Muscle layer of colon (tissue), 2 donors: ENCODE results near the gene STC2.

Experiments used
- H3K27ac ChIP-seq: one replicate; pipeline ENCODE4 v1.7.0; 2013; ENCODE audit warnings: low read depth, mild to moderate bottlenecking, low read length, moderate library complexity
- H3K27me3 ChIP-seq, 2 donors: one replicate each; pipeline ENCODE4 v1.7.0; 2013; ENCODE audit warnings: low read length in 2 of 2, mild to moderate bottlenecking in 2 of 2; ENCODE audit not compliant: insufficient read depth in 2 of 2, control insufficient read depth in 1 of 2
- H3K36me3 ChIP-seq: one replicate; pipeline ENCODE4 v1.7.0; 2013; ENCODE audit warnings: mild to moderate bottlenecking, low read length; ENCODE audit not compliant: insufficient read depth
- H3K4me1 ChIP-seq: one replicate; pipeline ENCODE4 v1.7.0; 2013; ENCODE audit warnings: mild to moderate bottlenecking, low read length; ENCODE audit not compliant: insufficient read depth
- H3K4me3 ChIP-seq, 2 donors: one replicate each; pipeline ENCODE4 v1.7.0; 2013; ENCODE audit warnings: low read length in 2 of 2, low read depth in 1 of 2, mild to moderate bottlenecking in 1 of 2, moderate library complexity in 1 of 2
- H3K9ac ChIP-seq: one replicate; pipeline ENCODE4 v1.7.0; 2013; ENCODE audit warnings: low read length
- H3K9me3 ChIP-seq: one replicate; pipeline ENCODE4 v1.7.0; 2013; ENCODE audit warnings: mild to moderate bottlenecking, low read length
- donor health status: abdominal sarcoma.
- donor health status: Adenocarcinoma of cecum.

Gene STC2

DNA sequence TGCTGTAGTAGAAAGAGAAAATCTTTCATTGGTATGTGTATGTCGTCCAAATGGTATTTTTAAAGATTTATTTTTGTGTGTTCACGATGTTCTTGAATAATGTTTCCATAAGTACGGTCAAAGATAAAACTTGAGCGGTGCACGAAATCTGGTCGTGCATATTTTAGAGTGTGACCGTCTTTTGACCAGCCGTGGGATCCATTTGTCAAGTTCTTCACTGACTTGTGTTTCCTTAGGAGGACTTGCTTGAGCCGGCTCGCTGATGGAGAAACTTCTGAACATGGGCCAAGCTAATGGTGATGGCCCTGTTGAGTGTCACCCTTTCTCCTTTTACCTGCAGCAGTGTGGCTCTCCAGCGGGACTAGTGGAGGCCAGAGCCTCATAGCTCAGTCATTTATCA, 11.1 kb upstream of the STC2 start:
- no peak overlapping the region for H3K27ac ChIP-seq
- H3K27me3 ChIP-seq: no peaks in the 10 kb centered on the region
- H3K9me3 ChIP-seq: no peaks in the 10 kb centered on the region
- H3K4me1 ChIP-seq: no peaks in the 10 kb centered on the region
- H3K9ac ChIP-seq: no peak overlapping the region
- no peak overlapping the region for H3K4me3 ChIP-seq
- no peaks in the 10 kb centered on the region for H3K36me3 ChIP-seq

- no peak overlapping the region for H3K9ac ChIP-seq
These were observed 10.3 kb upstream of the STC2 start for GRCh38 chr5:173338380-173339015.

DNA sequence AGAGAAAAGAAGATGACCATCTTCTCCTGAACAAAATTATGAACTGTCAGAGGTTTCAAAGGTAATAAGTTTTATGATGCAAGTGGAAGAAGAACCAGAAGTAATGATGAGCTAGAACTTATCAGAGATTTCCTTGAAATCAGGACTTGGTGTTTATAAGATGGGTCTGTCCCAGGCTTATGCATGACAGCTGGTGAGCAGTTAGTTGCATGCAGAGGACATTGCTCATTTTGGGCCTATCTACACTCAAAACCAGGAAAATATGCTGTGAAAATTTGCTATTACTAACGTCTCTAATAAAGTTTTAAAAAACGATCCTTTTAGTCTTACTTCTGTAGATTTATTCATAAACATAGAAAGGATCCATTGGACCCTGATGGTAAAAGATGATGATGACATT, 6.6 kb upstream of the STC2 start:
- H3K36me3 ChIP-seq: no peaks in the 10 kb centered on the region
- no peak overlapping the region for H3K9ac ChIP-seq
- no peaks in the 10 kb centered on the region for H3K4me1 ChIP-seq
- no peaks in the 10 kb centered on the region for H3K9me3 ChIP-seq
- no peak overlapping the region for H3K4me3 ChIP-seq
- peaks cover 0 to 16% of the 10 kb centered on the region in 2 donors for H3K27me3 ChIP-seq
- H3K27ac ChIP-seq: no peak overlapping the region

More at GRCh38 chr5:173338380-173339015, 10.3 kb upstream of the STC2 start:
- Histone ChIP-seq H3K27ac (no peak overlapping the region), H3K9me3 (no peaks in the 10 kb centered on the region), H3K4me1 (no peaks in the 10 kb centered on the region), H3K36me3 (no peaks in the 10 kb centered on the region), H3K27me3 (no peaks in the 10 kb centered on the region), H3K4me3 (no peak overlapping the region)

DNA sequence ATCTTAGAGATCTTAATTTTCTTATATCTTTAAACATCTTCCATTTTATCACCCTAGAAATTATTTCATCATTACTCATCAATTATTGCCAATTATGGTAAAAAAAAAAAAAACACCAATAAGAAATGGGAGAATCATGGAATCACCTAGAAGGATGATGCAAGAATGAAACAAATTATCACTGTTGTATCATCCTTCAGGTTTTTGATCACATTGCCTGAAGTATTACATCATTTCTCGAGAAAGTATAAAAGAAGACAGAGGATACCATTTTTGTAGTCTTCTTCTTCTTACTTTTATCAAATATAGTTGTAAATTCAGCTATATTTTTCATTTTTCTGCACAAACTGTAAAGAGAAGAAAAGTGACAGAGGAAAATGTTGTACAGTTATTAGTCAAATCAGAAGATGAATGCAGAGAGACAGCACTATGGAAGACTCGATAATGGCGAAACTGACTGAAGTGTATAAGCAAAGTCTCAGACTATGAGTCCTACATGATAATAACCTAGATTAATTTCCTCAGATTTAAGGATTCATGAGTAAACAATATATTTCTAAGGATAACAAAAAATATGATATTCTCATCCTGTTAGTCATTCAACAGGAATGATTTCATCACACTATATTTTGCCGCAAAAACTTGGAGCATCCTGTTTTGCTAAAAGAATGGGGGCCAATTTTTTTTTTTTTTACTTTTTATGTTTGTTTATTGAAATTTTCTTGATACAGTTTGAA, 5.9 kb upstream of the STC2 start:
- H3K36me3 ChIP-seq: no peaks in the 10 kb centered on the region
- H3K27ac ChIP-seq: no peak overlapping the region
- H3K9ac ChIP-seq: no peak overlapping the region
- H3K27me3 ChIP-seq: peaks cover 0 to 23% of the 10 kb centered on the region in 2 donors
- no peak overlapping the region for H3K4me3 ChIP-seq
- H3K4me1 ChIP-seq: peaks cover 3% of the 10 kb centered on the region
- H3K9me3 ChIP-seq: no peaks in the 10 kb centered on the region

- Histone ChIP-seq H3K4me3 (no peak overlapping the region), H3K9ac (no peak overlapping the region), H3K36me3 (no peaks in the 10 kb centered on the region), H3K4me1 (peaks cover 20% of the 10 kb centered on the region), H3K9me3 (no peaks in the 10 kb centered on the region), H3K27me3 (peaks cover 0 to 43% of the 10 kb centered on the region in 2 donors), H3K27ac (no peak overlapping the region)
These were observed 3.8 kb upstream of the STC2 start for GRCh38 chr5:173331956-173332479.

DNA sequence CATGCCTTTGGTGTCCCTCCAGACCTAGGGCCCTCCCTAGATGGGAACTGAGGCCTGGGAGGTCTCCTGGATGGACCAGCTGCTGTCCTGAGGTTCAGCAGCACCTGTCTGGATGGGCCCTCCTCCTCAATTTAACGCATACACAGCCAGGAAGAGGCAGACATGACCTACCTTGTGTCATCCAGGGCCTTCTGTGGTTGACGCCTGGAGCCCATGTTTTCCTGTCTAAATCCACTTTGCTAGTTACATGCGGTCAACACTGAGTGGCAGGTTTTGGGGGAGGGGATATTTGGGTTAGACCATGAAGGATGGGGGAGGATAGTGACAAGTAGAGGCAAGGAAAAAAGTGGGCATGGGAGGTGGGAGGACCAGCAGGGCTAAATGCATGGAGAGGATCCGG, 3.1 kb upstream of the STC2 start:
- Histone ChIP-seq H3K27me3 (peaks cover 0 to 50% of the 10 kb centered on the region in 2 donors), H3K9me3 (no peaks in the 10 kb centered on the region), H3K27ac (no peak overlapping the region), H3K36me3 (no peaks in the 10 kb centered on the region), H3K4me3 (no peak overlapping the region), H3K9ac (no peak overlapping the region), H3K4me1 (peaks cover 20% of the 10 kb centered on the region)

DNA sequence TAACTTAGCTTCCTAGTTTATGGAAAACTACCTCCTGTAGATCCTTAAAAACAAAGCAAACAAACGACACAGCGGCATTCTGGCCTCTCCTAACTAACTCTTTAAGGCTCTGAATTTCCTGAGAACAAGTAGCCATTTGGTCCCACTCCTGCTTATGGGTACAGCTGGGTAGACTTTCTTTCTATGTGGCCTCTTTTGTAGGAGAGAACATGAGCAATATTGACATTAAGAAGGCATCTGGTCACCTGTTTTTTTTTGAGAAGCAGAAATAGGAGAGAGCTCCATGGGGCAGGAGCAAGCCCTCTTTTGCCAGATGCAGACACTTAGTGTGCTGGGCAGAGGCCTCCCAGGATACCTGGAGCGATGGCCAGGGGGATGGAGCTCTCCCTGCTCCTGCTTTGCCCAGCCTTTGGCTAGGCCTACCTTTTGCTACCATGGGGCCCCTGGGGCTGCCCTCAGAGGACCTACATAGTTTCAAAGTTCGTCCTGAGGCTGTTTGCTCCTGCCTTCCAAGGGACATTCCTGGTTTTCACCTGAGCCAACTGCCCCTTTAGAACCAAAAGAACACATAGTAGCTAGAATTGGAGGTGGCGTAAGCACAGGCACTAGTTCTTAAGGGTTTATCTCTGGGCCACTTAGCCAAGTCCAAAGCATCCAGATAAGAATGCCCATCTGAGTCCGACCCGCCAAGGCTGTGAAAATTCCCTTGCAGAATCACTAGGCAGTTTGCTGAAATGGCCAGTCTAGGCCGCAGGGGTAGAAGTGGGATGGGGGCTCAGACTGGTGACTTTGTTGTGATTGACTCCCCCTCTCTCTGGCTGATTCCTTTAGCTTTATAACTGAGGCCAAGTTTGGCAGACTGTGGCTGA, 2.4 kb upstream of the STC2 start:
- H3K9me3 ChIP-seq: no peaks in the 10 kb centered on the region
- H3K27me3 ChIP-seq: peaks cover 3 to 50% of the 10 kb centered on the region in 2 donors
- no peak overlapping the region for H3K4me3 ChIP-seq
- no peaks in the 10 kb centered on the region for H3K36me3 ChIP-seq
- no peak overlapping the region for H3K9ac ChIP-seq
- H3K27ac ChIP-seq: no peak overlapping the region
- peaks cover 20% of the 10 kb centered on the region for H3K4me1 ChIP-seq

- Histone ChIP-seq H3K4me3 (peak overlapping the region; percentile 24 to 63), H3K27me3 (peaks cover 5 to 50% of the 10 kb centered on the region in 2 donors), H3K9me3 (no peaks in the 10 kb centered on the region), H3K4me1 (peaks cover 23% of the 10 kb centered on the region), H3K27ac (no peak overlapping the region), H3K9ac (no peak overlapping the region), H3K36me3 (no peaks in the 10 kb centered on the region)
These were observed 1.5 kb upstream of the STC2 start for GRCh38 chr5:173329491-173330337.

DNA sequence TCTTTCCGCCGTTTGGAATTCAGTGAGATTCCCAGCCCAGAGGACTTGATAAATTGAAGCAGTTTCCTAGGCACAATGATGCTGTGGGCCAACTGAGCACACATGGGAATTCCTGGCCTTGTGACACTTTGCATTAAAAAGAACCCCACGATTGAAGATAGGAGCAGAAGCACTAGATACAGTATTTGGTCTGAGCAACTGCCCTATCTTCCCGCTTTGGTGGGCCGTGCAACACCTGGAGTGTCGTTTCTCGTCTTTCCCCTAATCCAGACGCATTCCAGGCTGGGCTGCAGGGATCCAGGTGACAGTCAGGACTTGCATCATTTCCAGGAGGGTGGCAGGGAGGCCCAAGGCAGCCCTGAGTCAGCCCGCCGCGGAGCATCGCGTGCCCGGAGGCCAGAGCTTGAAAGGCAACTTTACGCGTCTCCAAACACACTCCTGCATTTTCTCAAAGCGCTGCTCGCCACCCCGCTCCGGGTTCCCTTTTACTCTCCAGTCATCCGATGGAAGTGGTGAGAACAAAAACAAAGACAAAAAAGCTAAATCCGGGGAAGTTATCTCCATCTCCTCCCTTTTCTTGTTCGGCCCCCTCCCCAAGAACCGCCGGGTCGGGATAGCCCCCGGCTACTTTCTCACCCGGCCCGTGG, 753 bp upstream of the STC2 start:
- no peak overlapping the region for H3K27ac ChIP-seq
- H3K9me3 ChIP-seq: no peaks in the 10 kb centered on the region
- H3K27me3 ChIP-seq: peaks cover 5 to 50% of the 10 kb centered on the region in 2 donors
- peak overlapping the region; percentile 24 to 63 for H3K4me3 ChIP-seq
- peaks cover 31% of the 10 kb centered on the region for H3K4me1 ChIP-seq
- H3K36me3 ChIP-seq: no peaks in the 10 kb centered on the region
- no peak overlapping the region for H3K9ac ChIP-seq

- no peak overlapping the region for H3K27ac ChIP-seq
- no peaks in the 10 kb centered on the region for H3K9me3 ChIP-seq
- H3K9ac ChIP-seq: no peak overlapping the region
- peaks cover 39% of the 10 kb centered on the region for H3K4me1 ChIP-seq
- peak overlapping the region; percentile 22 to 63 for H3K4me3 ChIP-seq
- H3K36me3 ChIP-seq: no peaks in the 10 kb centered on the region
- H3K27me3 ChIP-seq: peaks cover 5 to 50% of the 10 kb centered on the region in 2 donors
These were observed 898 bp downstream of the STC2 start for GRCh38 chr5:173327084-173327947.
